Activated CD4-positive, alpha-beta T cell treated with anti-CD3 and anti-CD28 coated beads, Interleukin-2, amount 50 U/mL, for 48 hours (primary cell): Measurements from ENCODE around the gene MEIS1.

Experiments
- DNase-seq, 2 experiments: peaks; one replicate each; pipeline ENCODE4 v3.0.0-alpha.2; 2020

Gene MEIS1

GRCh38 chr2:66431846-66432587, 2.9 kb upstream of the MEIS1 start:
- DNase-seq: no peak

GRCh38 chr2:66432801-66433694, 1.9 kb upstream of the MEIS1 start:
- DNase-seq: peak in 1 of 2 experiments; percentile 26

DNA sequence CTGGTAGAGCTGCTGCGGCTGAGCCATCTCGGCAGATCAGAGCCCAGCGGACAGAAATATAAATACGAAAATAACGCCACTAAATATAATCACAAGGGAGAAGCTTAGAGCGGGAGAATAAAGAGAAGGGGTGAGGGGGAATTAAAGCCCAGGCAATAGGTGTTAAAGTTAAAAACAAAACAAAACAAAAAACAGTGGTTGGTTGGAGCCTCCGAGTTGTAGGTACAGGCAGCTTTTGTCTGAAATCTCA, 1.3 kb upstream of the MEIS1 start:
- no peak for DNase-seq

DNA sequence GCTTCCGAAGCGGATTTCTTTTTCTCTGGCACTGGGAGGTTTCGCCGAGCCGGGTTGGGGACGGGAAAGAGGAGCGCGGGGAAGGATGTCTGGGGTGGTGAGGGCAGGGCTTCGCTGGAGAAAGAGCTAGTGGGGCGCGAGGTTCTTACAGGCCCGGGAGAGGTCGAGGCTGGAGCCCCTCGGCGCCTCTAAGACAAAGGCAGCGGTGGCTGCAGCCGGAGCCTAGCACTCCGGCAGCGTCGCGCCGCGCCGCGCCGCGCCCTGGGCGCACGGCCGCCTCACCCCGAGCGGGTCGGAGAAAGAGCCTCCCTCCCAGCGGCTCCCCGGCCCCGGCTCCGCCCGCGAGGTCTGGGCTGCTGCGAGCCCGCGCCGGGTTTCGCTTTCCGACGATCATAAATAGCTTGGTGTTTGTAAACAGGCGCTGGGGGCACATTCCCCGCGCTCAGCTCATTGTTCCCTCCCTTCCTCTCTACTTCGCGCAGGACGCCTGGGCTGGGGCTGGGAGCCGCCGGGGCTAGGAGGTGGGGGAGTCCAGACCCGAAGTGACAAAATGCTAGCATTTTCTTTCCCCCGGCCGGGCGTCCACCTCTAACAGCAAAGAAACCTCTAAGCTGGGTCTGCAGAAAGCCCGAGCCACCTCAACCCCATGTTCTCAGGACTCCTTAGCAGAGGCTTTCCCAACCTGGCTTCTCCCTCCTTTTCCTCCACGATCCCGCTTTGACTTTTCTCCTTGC, 813 bp upstream of the MEIS1 start:
- peak in 1 of 2 experiments; percentile 13 for DNase-seq

DNA sequence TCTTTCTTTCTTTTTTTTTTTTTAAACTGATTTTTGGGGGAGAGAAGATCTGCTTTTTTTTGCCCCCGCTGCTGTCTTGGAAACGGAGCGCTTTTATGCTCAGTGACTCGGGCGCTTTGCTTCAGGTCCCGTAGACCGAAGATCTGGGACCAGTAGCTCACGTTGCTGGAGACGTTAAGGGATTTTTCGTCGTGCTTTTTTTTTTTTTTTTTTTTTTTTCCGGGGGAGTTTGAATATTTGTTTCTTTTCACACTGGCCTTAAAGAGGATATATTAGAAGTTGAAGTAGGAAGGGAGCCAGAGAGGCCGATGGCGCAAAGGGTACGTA, 587 bp downstream of the MEIS1 start:
- DNase-seq: no peak

GRCh38 chr2:66435963-66436362, 1.0 kb downstream of the MEIS1 start:
- DNase-seq: no peak

- DNase-seq: no peak
Observed at GRCh38 chr2:66436581-66437001, 1.7 kb downstream of the MEIS1 start.

GRCh38 chr2:66437109-66437690, 2.3 kb downstream of the MEIS1 start:
- DNase-seq: no peak

GRCh38 chr2:66437691-66438497, 3.0 kb downstream of the MEIS1 start:
- DNase-seq: no peak

DNA sequence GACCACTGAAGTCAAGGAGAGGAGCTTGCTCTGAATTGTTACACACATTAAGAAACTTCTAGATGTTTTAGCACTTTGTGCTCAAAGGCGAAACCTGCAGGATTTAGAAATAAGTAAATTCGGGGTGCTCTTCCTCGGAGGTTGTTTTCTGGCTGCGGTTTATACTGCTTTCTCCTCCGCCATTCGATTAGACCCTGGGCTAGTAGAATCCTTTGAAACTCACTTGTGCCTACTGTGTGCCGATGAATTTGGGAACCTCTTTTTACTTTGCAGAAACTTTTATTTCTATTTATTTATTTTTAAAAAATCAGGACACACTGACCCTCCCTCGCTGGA, 3.5 kb downstream of the MEIS1 start:
- no peak for DNase-seq

- no peak for DNase-seq
Observed at GRCh38 chr2:66438891-66439811, 4.2 kb downstream of the MEIS1 start.

DNA sequence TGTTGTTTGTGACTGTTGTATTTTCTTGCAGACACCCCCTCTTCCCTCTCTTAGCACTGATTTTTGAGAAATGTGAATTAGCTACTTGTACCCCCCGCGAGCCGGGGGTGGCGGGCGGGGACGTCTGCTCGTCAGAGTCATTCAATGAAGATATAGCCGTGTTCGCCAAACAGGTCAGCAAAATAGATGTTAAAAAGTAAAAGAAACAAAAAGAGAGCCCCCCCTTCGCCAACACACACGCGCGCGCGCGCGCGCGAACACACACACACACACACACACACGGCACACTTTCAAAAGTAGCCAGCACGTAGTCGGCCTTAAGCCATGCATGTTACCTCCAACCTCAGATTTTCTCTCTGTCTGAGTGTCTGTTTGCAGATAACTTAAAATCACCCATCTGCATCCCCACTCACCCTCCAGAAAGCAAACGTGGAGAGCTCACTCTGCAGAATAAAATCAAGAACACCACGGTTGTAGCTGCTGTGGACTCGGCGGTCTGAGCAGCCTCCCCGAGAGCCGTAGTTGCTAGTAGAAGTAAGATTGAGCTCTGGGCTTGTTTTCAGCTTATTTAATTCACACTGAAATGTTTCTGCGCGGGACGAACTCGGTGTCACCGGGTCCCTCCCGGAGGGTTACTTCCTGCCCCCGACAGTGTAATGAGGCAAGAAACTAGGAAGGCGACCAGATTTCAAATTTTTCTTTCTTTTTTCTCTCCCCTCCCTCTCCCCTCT, 5.1 kb downstream of the MEIS1 start:
- DNase-seq: no peak

DNA sequence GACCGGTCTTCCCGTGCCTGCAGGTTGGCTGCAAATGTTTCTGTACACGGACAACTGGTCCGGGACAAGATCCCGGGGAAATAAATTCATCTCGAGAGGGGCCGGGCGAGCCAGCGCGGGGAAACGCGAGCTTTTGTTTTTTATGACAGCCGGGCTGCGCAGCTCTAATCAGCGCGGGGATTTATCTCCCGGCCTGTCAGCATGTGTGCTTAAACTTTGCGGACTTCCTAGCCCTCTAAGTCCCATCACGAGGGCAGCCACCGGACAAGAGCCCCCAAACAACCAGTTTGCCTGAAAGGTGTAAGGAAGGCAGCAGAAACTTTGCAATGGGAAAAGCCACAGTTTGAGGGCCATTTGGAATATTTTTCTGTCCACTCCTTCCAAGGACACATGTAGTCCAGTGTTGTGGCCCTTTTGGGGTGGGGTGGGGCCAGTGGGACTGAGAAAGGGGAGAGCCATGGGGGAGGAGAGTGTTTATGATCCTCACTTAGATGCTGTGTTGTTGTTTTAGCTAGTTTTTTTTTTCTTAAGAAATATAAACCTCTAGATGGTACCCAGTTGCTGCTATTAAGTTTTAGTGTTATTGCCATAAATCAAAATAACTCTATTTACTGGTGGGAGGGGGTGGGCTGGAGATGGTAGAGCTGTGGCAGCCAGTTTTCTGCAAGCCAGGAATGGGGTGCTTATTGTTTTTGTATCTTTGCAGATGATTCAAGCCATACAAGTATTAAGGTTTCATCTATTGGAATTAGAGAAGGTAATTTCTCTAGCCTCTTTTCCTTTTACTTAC, 6.0 kb downstream of the MEIS1 start:
- DNase-seq: no peak

- no peak for DNase-seq
Observed at GRCh38 chr2:66441581-66442320, 6.8 kb downstream of the MEIS1 start.

GRCh38 chr2:66442516-66443185, 7.7 kb downstream of the MEIS1 start:
- DNase-seq: no peak

GRCh38 chr2:66443186-66443978, 8.5 kb downstream of the MEIS1 start:
- DNase-seq: no peak

- no peak for DNase-seq
Observed at GRCh38 chr2:66443979-66444861, 9.3 kb downstream of the MEIS1 start.
